Activated T-helper 1 cell treated with anti-CD3 and anti-CD28 coated beads, Interleukin-2, amount 50 U/mL, for 16 hours (primary cell): ENCODE results near the gene AMBRA1.
"Not testable (repeated sequence)": the region's sequence is repeated elsewhere in the genome, so short reads cannot be mapped to it uniquely, and the experiment has no call there.

Experiments
- DNase-seq, 2 donors: peaks; one replicate each; pipeline ENCODE4 v3.0.0-alpha.2; 2020; ENCODE audit warnings: low read depth in 1 of 2, low spot score in 1 of 2

AMBRA1 gene

GRCh38 chr11:46616551-46617133 is 22.8 kb upstream of the AMBRA1 start:
- no peak for DNase-seq

GRCh38 chr11:46615756-46616155 is 21.9 kb upstream of the AMBRA1 start:
- no peak for DNase-seq

GRCh38 chr11:46612326-46612725 is 18.5 kb upstream of the AMBRA1 start:
- DNase-seq: no peak

- no peak for DNase-seq
Observed at GRCh38 chr11:46611526-46612304, 17.9 kb upstream of the AMBRA1 start.

DNA sequence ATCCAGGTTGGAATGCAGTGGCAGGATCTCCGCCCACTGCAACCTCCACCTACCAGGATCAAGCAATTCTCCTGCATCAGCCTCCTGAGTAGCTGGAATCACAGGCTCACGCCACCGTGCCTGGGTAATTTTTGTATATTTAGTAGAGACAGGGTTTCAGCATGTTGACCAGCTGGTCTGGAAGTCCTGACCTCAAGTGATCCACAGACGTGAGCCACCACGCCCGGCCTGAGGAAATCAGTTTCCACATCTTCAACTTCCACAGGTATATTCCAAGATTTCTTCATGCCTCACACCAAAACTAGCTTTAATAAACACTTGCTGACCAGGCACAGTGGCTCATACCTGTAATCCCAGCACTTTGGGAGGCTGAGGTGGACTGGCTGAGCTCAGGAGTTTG is 15.6 kb upstream of the AMBRA1 start:
- DNase-seq: no peak

GRCh38 chr11:46607516-46607915 is 13.7 kb upstream of the AMBRA1 start:
- no peak for DNase-seq

- DNase-seq: no peak
Observed at GRCh38 chr11:46604796-46605195, 11.0 kb upstream of the AMBRA1 start.

DNA sequence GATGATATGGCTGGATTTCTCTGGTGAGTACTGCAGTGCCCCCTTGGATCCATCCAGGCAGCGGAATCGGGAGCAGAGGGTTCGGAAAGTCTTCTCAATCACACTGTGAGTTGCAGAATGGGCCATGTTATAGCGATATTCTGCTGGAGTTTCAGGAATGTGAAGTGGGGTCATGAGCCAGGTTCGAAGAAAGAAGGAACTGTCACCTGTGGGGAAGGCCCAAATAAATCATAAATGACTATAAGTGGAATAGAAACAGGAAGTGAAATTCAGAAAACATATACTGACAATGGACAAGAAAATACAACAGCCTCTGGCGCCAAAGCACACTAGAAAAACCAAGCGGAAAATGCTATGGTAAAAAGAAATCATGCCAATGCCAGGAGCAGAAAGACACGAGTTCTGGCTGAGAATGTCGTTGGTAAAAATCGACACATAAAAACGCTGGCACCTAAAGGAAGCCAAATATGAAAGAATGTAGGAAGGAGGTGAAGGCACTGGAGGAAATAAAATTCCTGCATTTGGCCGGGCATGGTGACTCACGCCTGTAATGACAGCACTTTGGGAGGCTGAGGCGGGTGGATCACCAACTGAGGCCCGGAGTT is 10.0 kb upstream of the AMBRA1 start:
- no peak for DNase-seq

- no peak for DNase-seq
Observed at GRCh38 chr11:46601129-46601528, 7.3 kb upstream of the AMBRA1 start.

DNA sequence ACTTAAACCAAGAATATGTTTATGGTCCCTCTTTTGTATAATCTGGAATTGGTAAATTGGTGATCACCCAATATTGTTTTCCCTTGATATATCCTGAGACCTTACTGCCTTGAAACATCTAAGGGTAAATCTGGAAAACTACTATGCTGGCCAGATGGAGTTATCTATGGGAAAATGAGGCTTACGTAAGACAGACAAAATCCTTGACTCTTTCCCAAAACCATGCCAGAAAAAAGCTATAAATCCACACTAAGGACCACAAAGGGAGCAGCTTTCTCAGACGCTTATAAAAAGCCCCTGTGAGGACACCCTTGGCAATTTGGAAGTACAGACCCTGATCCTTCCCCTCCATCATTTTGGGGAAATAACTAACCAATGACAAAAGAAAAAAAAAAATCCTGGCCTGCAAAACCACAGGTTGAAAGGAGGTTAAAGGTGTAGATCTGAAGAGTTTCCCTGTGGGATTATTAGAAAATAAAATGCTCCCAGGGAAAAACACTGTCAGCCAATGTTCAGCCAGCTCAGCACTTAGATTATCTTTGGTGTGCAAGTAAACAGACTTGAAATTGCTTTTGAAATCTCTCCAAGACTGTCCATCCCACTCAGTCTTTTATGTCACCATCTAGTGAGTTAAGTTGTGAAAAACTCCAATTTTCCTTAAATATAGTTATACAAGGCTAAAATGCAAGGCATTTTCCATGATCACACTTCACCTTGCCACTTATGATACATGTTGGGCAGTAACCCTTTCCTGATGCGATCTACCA is 6.6 kb upstream of the AMBRA1 start:
- no peak for DNase-seq

DNA sequence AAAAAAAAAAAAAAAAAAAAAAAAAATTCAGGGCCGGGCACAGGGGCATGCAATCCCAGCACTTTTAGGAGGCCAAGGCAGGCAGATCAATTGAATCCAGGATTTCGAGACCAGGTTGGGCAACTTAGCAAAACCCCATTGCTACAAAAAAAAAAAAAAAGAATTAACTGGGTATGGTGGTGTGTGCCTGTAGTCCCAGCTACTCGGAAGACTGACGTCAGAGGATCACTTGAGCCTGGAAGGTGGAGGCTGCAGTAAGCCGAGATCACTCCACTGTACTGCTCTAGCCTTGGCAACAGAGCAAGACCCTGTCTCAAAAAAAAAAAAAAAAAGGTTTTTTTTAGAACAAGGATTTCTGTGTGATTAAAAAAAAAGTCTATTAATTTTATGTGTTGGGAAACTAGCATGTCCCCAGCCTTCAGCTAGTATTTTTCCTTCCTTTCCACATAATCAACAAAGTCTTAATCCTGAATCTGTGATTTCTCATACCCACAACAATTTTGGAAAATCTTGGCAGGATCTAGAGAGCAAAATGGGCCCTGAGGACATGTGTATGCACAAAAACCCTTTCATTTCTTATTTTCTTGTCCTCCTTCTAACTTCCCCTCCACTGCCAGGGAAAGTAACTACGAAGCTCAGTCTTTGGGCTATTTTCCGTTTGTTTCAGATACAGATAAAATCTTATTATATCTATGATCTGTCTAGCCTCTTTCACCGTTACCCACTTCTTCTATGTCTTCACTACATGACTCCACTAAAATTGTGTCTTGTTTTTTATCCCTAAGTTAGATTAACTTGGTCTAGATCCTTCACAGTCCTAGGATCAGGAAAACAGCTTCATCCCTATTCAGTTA is 5.7 kb upstream of the AMBRA1 start:
- DNase-seq: no peak

DNA sequence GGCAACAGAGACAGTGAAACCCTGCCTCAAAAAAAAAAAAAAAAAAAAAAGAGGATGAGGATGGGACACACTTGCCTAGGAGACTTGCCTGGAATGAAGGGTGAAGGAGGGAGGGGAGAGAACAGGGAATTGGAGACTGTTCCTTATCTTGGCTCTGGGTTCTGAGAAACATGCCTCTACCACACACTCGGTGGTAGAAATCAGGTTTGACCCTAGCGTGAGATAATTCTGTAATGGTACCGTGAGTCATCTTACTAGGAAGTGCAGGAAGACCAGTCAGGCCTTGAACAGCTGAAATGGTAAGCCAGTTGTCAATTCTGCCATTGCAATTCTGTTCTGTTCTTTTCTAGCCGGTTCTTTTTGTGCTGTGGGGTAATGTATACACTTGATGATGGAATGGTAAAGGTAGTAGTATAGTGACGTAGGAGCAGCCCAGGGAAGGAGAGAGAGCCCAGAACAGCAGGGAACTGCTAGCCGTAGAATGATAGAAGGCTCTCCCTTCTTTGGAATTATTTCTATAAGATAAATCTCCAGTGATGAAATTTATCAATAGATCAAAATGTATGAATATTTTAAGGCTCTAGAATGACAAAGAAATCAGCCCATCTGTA is 3.9 kb upstream of the AMBRA1 start:
- DNase-seq: no peak

DNA sequence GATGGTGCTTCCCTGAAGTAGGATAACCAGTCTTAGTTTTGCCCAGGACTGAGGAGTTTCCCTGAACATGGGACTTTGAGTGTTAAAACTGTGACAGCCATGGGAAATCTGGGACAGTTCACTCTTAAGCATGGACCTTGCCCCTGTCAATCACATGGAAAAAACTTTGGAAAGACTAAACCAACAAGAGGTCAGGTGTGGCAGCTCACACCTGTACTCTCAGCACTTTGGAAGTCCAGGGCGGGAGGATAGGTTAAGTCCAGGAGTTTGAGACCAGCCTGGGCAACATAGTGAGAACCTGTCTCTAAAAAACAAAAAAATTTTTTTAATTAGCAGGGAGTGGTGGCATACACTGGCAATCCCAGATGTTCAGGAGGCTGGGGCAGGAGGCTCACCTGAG is 3.3 kb upstream of the AMBRA1 start:
- DNase-seq: no peak

- DNase-seq: no peak
Observed at GRCh38 chr11:46594785-46595184, 962 bp upstream of the AMBRA1 start.

DNA sequence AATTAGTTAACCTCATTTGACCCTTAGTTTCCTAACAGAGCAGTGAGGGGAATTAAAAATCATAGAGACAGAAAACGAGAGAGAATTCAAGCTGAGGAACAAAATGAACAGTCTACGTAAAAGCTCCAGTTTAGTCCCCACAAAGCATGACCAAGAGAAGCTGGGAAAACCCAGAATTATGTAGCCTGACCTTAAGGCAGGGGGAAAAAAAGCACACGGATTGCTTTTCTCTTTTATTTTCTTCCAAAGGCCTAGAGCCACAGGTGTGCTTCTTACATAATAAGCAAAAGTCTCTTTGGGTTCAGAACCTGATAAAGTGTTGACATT is 514 bp upstream of the AMBRA1 start:
- DNase-seq: no peak

- no peak for DNase-seq
Observed at GRCh38 chr11:46590740-46591605, 2.9 kb downstream of the AMBRA1 start.

- no peak for DNase-seq
Observed at GRCh38 chr11:46588915-46589314, 4.9 kb downstream of the AMBRA1 start.

- DNase-seq: no peak
Observed at GRCh38 chr11:46588131-46588530, 5.7 kb downstream of the AMBRA1 start.

GRCh38 chr11:46583513-46583912 is 10.3 kb downstream of the AMBRA1 start:
- DNase-seq: not testable (repeated sequence)

GRCh38 chr11:46582588-46582987 is 11.2 kb downstream of the AMBRA1 start:
- no peak for DNase-seq
